Measurements from ENCODE around the gene RBMX.

The RBMX gene

GRCh38 chrX:136828830-136829229 lies 51.7 kb downstream of the RBMX start:
- peak; percentile 74 for DNase-seq

GRCh38 chrX:136827026-136827425 lies 53.5 kb downstream of the RBMX start:
- DNase-seq, result no peak

GRCh38 chrX:136825771-136826170 lies 54.8 kb downstream of the RBMX start:
- peak; percentile 37 for DNase-seq
